ENCODE measurements around the gene RAB39A.
"Not testable (repeated sequence)": the region's sequence is repeated elsewhere in the genome, so short reads cannot be mapped to it uniquely, and the experiment has no call there.

RAB39A gene, protein sequence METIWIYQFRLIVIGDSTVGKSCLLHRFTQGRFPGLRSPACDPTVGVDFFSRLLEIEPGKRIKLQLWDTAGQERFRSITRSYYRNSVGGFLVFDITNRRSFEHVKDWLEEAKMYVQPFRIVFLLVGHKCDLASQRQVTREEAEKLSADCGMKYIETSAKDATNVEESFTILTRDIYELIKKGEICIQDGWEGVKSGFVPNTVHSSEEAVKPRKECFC

DNA sequence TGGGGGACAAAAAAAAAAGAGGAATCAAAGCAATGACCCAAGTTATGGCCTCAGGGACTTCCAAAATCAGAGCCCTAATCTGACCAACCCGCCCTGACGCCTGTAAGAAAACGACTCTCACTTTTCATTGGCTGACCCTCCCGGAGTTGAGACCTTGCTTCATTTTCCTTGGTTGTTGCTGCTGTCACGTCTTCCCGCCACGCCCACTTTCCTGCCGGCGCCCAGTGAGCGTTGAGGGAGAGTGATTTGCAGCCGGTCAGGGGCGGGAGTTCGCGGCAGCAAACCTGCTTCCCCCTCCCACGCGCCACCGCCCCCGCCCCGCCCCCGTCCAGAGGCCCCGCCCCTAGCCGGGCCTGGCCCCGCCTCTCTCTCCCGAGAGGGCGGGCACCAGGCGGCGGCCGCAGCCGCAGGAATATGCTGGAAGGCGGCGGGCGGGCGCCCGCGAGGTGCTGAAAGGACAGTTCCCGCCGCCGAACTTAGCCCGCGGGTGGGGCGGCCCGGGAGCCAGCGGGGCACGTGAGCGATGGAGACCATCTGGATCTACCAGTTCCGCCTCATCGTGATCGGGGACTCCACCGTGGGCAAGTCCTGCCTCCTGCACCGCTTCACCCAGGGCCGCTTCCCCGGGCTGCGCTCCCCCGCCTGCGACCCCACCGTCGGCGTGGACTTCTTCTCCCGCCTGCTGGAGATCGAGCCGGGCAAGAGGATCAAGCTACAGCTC is at the start of gene RAB39A:
RAB39A (plus strand) TSS at position 403 of the 721 bp plus-strand sequence; CDS start at position 524, 121 bp downstream.
- DNase-seq: peak; percentile 89

DNA sequence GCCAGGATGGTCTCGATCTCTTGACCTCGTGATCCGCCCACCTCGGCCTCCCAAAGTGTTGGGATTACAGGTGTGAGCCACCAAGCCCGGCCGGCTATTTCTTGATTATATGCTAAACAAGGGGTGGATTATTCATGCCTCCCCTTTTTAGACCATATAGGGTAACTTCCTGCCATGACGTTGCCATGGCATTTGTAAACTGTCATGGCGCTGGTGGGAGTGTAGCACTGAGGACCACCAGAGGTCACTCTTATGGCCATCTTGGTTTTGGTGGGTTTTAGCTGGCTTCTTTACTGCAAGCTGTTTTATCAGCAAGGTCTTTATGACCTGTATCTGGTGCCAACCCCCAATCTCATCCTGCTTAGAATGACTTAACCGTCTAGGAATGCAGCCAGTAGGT is 46.8 kb upstream of the RAB39A start:
- not testable (repeated sequence) for DNase-seq

DNA sequence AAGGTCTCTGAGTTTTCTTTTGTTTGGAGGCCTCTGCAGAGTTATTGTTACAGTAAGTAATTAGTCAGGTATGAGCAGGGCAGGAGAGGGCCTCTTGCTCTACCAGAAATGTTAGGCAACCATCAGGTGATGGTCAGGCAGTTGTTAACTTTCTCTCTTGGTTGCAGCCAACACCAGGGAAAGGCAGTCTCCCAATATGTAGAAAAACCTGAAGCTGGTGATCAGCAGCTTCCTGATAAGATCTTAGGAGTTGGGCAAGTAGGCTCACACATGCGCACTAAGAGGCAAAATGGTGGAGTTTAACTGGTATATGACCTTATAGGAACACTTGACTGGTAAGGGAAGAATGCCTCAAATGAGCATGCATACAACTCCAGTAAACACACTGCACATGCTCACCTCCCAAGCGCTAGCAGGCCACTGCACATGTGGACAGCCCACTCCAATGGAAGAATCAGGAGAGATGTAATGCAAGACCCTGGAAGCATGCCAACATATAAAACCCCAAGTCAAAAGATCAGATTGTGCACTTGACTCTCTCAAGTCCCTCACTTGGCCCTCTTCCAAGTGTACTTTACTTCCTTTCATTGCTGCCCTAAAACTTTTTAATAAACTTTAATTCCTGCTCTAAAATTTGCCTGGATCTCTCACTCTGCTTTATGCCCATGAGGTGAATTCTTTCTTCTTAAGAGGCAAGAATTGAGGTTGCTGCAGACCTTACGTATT is 46.0 kb upstream of the RAB39A start:
- no peak for DNase-seq

DNA sequence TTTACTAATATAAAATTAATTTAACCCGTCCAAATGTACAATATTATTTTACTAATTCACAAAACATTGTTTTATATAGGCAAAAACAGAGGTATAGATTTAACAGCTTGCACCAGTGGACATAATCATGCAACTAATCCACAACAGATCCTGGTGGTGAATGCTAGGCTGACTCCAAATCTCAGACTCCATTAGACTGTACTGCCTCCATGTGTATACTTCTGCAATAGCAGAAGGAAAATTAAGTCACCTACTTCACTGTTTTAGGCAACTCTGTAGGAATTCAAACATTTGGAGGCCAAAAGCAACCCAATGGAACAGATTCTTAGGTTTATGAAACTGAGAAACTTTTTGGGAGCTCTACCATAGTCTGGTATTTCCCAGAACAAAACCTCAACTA is 30.0 kb upstream of the RAB39A start:
- DNase-seq: no peak

DNA sequence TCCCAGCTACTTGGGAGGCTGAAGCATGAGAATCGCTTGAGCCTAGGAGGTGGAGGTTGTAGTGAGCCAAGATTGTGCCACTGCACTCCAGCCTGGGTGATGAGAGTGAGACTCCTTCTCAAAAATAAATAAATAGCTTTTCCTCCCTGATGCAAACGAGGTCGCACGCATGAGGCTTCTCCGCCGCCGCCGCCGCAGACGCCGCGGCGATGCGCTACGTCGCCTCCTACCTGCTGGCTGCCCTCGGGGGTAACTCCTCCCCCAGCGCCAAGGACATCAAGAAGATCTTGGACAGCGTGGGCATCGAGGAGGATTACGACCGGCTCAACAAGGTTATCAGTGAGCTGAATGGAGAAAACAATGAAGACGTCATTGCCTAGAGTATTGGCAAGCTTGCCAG is 20.0 kb upstream of the RAB39A start:
- no peak for DNase-seq

DNA sequence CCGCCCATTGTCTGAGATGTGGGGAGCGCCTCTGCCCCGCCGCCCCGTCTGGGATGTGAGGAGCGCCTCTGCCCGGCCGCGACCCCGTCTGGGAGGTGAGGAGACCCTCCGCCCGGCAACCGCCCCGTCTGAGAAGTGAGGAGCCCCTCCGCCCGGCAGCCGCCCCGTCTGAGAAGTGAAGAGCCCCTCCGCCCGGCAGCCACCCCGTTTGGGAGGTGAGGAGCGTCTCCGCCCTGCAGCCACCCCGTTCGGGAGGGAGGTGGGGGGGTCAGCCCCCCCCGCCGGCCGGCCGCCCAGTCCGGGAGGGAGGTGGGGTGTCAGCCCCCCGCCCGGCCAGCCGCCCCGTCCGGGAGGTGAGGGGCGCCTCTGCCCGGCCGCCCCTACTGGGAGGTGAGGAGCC is 15.8 kb upstream of the RAB39A start:
- not testable (repeated sequence) for DNase-seq

DNA sequence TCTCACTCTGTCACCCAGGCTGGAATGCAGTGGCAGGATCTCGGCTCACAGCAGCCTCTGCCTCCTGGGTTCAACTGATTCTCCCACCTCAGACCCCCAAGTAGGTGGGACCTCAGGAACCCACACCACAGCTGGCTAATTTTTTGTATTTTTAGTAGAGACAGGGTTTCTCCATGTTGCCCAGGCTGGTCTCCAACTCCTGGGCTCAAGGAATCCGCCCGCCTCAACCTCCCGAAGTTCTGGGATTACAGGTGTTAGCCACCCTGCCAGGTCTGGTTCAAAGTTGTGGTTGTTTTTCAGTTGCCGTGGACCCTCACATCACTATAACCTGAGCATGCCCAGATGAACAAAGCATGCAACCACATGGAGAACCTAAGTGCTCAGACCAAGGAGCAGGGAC is 13.0 kb upstream of the RAB39A start:
- DNase-seq: no peak

DNA sequence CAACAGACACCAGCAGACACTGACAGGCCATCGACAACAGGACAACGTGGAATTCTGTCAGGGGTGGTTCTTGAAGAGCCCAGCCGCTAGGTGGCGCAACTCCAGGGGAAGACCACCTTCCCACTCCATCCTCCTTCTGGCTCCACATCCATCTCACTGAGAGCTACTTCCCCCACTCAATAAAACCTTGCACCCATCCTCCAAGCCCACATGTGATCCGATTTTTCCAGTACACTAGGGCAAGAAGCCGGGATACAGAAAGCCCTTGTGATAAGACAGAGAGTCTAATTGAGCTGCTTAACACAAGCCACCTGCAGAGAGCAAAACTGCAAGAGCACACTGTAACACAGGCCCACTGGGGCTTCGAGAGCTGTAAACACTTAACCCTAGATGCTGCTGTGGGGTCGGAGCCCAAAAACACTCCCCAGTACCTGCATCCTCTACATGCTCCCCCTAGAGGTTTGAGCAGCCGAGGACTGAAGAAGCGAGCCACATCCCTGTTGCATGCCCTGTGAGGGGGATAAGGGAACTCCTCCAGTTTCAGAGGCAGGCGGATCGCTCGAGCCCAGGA is 11.5 kb upstream of the RAB39A start:
- DNase-seq: no peak

DNA sequence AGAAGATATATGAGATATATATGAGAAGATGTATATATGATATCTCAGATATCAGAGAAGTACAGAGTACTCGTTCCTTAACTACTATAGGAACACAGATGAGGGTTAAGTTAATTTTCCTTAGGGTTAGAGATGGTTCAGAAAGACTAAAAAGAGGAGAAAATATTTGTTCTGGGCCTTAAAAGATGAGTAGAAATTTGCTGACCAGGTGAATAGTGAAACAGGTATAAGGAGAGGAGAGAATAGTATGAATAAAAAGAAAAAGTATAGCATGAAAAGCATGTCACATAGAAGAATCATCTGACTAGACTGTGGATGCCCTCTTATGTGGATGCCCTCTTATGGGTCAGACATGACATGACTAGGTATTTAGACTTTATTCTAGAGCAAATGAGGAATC is 6.3 kb upstream of the RAB39A start:
- no peak for DNase-seq

DNA sequence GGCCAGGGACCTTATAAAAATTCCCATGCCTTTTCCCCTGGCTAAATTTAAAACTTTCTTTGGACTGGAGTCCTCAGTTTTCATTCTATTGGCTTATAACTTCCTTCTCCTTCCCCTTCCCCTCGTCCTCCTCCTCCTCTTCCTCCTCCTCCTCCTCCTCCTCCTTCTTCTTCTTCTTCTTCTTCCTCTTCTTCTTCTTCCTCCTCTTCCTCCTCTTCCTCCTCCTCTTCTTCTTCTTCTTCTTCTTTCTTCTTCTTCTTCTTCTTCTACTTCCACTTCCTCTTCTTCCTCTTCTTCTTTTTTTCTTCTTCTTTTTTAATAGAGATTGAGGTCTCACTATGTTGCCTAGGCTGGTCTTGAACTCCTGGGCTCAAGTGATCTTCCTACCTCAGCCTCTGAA is 4.7 kb upstream of the RAB39A start:
- not testable (repeated sequence) for DNase-seq

DNA sequence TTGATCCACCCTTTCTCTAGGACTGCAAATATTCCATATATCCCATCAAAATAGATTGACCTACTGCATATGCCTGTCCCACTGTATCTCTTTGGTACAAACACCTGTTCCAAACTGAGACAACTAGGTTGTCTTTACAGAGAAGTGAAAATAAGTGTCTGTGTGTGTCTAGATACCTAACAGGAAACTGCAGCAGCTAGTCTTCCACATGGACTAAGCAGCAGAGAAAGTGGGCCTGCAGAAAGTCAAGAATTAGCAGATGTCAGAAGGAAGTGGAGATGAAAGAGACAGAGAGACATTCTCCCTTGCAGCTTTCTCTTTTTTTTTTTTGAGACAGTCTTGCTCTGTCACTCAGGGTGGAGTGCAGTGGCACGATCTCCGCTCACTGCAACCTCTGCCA is 3.9 kb upstream of the RAB39A start:
- DNase-seq: no peak

DNA sequence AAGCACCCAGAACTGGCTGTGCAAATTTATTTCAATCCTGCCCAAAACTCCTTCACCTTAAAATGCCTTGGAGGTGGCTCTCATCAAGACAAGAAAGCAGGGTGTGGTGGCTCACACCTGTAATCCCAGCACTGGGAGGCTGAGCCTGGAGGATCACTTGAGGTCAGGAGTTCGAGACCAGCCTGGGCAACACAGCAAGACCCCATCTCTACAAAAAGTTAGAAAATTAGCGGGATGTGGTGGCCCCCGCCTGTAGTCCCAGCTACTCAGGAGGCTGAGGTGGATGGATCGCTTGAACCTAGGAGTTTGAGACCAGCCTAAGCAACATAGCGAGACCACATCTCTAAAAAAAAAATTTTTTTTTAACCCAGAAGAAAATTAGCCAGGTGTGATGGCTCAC is 689 bp upstream of the RAB39A start:
- DNase-seq: no peak

DNA sequence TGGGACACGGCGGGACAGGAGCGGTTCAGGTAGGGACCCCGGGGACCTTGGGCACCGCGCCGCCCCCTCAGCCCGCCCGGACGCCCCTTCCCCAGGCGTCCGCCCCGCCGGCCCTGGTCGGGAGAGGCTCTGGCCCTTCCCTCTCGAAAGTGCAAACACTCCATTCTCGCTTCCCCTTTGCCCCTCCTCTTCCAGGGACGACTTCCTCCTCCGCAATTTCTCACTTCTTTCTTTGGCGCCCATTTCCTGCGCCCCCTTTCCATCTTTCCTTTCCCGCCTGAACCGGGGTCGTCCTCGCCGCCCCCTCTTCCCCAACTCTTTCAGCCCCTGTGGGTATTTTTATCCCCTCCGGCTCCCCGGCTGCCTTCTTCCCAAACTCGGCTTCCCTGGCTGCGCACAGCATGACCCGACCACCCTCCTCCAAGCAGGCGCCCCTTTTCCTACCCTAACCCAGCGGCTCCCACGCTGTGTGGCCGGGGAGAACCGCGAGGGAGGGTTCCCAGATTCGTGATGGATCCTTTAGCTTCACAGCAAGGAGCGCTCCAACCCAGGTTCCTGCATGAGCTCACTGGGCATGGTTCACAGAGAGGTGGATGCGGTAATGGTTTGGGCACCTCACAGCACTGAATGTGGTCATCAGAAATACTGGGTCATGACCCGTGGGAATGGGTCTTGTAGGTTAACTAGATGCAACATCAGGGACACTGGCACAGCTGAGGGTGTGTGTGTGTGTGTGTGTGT is 689 bp downstream of the RAB39A start:
- peak; percentile 31 for DNase-seq

DNA sequence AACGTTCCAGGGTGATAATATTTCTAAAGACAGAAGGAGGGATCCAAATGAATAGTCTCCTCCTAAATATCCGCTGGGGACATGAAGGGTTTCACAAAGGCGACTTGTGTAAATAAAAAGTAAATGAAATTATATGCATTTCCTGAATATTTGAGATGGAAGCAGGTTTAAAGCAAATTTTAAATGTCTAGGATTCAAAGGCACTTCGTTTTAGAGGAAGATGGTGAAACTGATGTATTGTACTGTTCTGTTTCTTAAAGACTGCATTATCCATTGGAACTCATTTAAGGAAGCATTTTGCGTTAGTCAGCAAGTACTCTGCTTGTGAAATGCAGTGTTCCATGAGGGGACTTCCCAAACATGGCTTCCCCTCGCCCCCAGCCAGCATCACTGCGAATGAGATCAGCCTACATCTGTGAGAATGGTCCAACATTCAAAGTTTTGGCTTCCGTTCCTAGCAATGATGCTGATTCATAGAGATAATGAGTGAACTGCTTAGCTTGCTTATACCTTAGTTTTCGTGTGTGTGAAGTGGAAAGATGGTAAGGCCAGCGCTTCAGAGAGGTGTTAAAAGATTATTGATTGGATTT is 1.5 kb downstream of the RAB39A start:
- DNase-seq: no peak

DNA sequence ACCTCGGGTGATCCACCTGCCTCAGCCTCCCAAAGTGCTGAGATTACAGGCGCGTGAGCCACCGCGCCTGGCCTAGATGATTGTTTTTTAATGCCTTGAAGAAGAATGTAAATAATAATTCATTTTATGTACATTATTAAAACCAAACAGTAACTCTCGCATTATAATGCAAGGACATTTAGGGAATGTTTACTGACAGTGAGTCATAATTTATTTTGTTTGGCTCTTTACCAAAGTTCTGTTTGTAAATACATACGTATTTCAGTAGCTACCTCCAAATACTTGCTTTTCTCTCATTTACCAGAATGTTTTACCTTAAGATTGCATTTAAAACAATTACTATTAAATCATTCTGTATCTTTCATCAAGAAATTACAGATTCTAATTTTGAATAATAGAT is 3.0 kb downstream of the RAB39A start:
- no peak for DNase-seq

DNA sequence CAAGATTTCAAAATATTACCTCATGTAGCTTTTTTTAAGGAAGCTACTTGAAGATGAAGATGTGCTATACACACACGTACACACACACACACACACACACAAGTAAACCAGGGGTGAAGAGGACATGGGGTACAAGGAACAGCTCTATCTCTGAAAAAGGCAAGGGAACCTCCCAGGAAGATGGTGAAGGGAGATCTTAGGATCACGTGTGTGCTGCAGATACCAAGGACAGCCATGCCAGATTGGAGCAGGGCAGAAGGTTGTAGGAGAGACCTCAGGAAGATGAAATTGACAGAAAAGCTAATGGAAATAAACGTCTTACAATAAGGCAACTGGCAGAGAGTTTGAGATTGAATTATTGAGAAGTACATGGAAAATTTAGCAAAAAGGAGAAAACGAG is 19.7 kb downstream of the RAB39A start:
- no peak for DNase-seq

DNA sequence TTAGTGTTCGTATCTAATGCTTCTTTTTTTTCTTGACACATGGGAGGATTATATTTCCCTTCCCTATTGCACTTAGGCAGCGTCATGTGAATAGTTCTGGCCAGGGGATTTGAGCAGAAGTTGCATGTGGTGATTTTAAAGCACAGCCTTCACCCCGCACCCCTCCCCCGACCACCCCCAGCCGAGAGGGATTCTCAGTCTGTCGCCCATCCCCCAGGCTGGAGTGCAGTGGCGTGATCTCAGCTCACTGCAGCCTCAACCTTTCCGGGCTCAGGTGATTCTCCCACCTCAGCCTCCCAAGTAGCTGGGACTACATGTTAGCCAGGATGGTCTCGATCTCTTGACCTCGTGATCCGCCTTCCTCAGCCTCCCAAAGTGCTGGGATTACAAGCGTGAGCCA is 20.1 kb downstream of the RAB39A start:
- not testable (repeated sequence) for DNase-seq

DNA sequence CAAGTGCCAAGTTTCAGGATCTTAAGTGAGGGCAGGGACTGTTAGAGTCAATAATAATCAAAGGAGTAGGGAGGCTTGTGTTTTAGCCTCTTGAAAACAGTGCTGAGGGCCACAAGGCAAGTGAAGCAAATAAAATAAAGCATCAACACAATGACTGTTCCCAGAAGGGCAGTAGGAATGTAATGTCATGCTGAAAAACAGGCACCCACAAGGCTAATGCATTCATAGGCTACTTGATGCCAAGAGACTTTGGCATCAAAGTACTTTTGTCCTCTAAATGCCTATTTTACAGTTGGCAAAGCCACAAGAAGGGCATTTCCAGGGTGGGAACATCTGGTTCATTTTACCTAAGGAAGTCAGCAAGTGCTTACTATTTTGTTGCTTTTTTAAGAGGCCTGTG is 22.9 kb downstream of the RAB39A start:
- DNase-seq: no peak

DNA sequence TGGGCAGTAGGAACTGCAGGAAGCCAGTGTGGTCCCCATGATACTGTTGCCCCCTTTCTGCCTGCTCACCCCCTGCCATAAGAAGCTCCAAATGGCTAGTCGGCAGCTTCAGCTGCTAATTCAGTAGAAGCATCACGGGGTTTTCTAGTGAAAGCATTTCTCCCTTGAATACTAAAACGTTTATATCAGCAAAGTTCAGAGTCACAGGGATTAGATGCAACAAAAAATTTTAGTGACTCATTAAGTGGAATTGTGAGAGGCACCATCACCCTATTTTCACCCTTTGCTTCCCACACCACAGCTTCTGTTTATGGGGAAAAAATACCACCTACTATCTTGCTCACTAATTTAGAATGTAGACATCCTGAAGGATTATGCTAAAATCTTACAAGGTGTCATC is 25.2 kb downstream of the RAB39A start:
- DNase-seq: no peak

DNA sequence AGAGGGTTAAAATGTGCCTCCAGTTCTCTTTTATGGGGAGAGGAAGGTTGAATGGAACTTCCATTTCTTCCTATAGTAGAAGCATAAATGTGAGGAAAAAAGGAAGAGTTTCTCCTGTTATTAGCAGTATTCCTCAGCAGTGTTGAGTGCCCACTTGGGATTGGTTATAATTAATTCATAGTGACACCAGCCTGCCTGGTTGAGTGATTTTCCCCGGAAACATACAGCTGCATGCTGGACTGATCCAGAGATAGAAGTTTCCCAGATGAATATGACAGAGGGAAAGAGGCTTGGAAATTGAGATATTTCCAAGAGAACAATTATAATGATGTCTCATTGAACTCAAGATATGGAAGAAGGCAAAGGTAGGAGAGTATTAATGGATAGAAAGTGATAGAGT is 28.3 kb downstream of the RAB39A start:
- no peak for DNase-seq

DNA sequence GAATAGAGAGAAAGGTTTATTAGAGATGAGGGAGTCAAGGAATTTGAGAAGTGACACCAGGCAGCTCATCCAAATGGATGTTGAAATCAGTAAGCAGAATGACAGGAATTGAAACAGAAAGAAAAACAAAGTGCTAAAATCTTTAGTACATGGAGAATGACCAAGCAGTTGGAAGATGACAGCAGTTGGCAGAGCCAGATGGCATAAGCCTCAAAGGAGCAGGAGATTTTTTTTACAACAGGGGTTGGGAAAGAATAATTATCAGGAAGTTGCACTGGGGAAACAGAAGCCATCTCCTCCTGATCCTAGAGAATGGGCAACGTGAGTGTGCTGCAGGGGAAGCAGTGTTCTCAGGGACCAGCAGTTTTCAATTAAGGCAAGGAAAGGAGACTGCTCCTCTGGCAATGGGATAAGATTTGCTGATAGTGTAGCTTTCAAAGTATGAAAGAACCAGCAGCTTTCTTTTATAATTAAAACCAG is 28.9 kb downstream of the RAB39A start:
- DNase-seq: no peak

DNA sequence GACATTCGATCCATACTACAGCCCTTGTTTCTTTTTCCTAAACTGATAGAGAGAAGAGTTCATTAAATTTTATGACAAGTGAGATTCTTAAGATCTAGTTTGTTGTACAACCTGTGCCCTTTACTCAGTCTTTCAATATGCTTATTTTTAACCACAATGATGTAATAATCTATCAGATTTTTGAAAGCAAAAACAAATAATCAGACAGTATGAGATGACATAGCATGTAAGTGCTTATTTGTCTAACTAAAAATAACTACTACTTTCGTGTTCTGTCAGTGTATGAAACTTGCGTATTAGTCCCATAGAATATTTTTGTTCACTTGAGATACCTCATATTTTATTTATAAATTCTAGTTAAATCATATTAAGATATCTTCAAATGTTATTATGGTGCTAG is 33.2 kb downstream of the RAB39A start:
- no peak for DNase-seq

DNA sequence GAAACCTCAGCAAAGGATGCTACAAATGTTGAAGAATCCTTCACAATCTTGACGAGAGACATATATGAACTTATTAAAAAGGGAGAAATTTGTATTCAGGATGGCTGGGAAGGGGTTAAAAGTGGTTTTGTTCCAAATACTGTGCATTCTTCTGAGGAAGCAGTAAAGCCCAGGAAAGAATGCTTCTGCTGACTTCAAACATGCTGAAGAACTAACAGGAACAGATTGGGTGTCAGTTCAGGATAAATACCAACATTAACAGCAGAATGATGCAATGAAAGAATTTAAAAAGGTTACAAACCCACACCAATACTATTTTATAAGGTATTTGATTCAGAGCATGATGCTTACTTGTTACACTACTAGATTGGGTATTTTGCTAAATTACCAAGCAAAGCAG is 33.9 kb downstream of the RAB39A start:
- DNase-seq: no peak

All from femur (tissue), 1 donor.